Stimulated activated CD8-positive, alpha-beta memory T cell treated with anti-CD3 and anti-CD28 coated beads, Interleukin-7, amount 100 ng/mL, for 4 hours (primary cell): Measurements from ENCODE around the gene GAB2.
"Not testable (repeated sequence)": the region's sequence is repeated elsewhere in the genome, so short reads cannot be mapped to it uniquely, and the experiment has no call there.

Experiments used
- DNase-seq, 2 donors: peaks; one replicate each; pipeline ENCODE4 v3.0.0-alpha.2; 2020; ENCODE audit warnings: low read depth in 2 of 2

The GAB2 gene

GRCh38 chr11:78277314-78277994, 140.2 kb downstream of the GAB2 start:
- no peak for DNase-seq

DNA sequence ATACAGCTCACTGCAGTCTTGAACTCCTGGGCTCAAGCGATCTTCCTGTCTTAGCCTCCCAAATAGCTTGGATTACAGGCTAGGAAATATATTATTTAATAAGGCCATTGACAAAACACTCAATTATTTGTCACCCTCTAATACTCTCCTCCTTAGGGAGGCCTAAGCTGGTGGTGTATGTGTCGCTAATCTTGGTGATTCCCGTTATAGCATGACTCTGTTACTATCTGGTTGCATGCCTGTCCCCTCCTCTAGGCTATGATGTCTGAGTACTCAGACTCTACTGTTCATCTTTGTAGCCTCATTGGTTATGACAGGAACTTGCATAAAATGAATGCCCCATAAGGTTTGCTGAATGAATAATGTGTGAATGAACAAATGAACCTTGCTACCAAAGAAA, 141.3 kb downstream of the GAB2 start:
- no peak for DNase-seq

GRCh38 chr11:78274739-78275138, 142.9 kb downstream of the GAB2 start:
- DNase-seq, result no peak

DNA sequence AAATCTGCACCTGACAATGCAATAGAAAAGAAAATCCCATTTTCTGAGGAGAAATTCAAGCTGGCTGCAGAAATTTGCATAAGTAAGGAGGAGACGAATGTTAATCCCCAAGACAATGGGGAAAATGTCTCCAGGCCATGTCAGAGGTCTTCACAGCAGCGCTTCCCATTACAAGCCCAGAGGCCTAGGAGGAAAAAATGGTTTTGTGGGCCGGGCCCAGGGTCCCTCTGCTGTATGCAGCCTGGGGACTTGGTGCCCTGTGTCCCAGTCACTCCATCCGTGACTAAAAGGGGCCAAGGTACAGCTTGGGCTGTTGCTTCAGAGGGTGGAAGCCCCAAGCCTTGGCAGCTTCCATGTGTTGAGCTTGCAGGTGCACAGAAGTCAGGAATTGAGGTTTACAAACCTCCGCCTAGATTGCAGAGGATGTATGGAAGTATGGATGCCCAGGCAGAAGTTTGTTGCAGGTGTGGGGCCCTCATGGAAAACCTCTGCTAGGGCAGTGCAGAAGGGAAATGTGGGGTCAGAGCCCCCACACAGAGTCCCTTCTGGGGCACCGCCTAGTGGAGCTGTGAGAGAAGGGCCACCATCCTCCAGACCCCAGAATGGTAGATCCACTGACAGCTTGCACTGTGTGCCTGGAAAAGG, 144.9 kb downstream of the GAB2 start:
- not testable (repeated sequence) for DNase-seq

DNA sequence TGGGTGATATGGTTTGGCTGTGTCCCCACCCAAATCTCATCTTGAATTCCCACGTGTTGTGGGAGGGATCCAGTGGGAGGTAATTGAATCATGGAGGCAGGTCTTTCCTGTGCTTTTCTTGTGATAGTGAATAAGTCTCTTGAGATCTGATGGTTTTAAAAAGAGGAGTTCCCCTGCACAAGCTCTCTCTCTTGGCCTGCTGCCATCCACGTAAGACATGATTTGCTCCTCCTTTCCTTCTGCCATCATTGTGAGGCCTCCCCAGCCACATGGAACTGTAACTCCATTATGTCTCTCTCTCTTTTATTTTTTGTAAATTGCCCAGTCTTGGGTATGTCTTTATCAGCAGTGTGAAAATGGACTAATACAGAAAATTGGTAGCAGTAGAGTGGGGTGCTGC, 145.8 kb downstream of the GAB2 start:
- not testable (repeated sequence) for DNase-seq

GRCh38 chr11:78270971-78271370, 146.6 kb downstream of the GAB2 start:
- no peak for DNase-seq

DNA sequence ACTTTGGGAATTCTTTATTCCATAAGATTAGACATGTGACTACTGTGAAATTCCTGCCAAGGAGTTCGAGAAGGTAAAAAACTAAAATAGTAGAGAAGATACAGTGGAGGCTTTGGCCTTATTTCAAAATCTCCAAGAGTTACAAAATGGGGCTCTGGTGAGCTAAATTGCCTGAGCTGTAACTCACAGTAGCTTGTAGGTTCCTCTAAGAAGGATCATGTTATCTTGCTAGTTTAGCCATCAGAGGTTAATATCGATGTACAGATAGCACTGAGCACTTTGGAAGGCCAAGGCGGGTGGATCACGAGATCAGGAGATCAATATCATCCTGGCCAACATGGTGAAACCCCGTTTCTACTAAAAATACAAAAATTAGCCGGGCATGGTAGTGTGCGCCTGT, 147.8 kb downstream of the GAB2 start:
- DNase-seq, result no peak

DNA sequence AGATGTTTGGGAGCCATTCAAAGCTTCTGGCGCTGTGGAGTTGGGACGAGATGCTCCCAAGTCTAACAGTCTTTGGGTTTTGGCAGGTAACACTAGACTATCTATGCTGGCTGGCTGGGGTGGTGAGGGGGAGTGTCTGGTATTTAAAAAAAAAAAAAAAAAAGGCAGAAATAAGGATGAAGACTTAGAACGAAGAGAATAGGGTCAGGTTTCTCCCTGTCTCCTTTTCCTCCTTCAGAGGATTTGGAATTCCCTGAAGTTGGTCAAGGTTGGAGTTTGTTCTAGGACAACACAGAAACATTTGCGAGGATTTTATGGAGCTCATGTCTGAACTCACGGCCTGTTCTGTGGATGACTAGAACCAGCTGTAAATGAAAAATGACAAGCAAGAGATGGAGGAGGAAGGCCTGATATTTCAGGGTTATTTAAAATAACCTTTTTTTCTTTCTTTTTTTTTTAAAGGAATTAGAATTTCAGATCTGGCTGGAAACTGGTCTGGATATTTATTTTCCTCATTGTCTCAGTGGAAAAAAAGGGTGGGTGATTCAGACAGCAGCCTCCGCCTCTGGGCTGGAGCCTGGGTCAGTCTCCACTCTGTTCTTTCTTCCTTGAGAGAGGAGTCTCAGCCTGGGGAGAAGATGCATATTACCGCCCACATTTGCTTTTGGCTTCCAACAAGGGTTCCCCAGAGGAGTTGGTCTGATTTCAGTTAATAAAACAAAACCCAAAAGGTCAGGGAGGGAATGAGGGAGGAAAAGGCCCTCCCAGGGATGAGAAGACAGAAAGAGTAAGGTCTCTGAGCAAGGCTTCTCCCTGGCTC, 148.8 kb downstream of the GAB2 start:
- DNase-seq, result no peak

- no peak for DNase-seq
Measured at GRCh38 chr11:78266451-78266850, 151.2 kb downstream of the GAB2 start.

GRCh38 chr11:78265326-78265725, 152.3 kb downstream of the GAB2 start:
- DNase-seq, result no peak

DNA sequence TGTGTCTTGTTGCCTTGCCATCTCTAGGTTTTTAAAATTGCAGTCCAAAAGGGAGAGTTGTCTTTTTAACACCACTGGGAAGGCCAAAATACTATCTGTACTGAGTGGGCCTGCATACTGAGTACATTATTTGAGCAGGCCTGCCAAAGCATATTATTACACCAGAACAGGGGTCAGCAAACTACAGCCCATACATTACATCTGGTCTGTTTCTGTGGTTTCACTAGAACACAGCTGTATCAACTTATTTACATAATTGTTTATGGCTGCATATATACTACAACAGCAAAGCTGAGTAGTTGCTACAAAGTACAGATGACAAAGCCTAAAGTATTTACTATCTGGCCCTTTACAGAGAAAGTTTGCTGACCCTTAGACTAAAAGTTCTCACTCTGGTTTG, 154.9 kb downstream of the GAB2 start:
- DNase-seq, result no peak

GRCh38 chr11:78262238-78262637, 155.4 kb downstream of the GAB2 start:
- DNase-seq, result no peak

GRCh38 chr11:78261828-78262227, 155.8 kb downstream of the GAB2 start:
- no peak for DNase-seq

GRCh38 chr11:78261367-78261766, 156.3 kb downstream of the GAB2 start:
- no peak for DNase-seq

- DNase-seq, result no peak
Measured at GRCh38 chr11:78259777-78260487, 157.7 kb downstream of the GAB2 start.

GRCh38 chr11:78257654-78258053, 160.0 kb downstream of the GAB2 start:
- no peak for DNase-seq

- DNase-seq, result no peak
Measured at GRCh38 chr11:78256962-78257361, 160.7 kb downstream of the GAB2 start.

GRCh38 chr11:78255919-78256318, 161.7 kb downstream of the GAB2 start:
- no peak for DNase-seq

DNA sequence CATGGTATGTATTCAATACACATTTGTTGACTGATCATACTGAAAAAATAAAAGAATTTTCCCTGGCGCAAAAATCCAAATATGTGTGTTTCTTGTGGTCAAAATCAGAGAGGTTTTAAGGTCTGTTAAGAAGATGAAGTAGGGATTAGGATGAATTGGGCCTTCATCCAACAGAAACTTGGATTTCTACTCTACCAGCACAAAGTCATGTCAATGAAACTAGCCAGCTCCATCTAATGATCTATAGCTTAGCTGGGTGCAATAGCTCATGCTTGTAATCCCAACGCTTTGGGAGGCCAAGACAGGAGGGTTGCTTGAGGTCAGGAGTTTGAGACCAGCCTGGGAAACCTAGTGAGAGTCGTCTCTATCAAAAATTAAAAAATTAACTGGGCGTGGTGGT, 163.4 kb downstream of the GAB2 start:
- DNase-seq, result no peak

GRCh38 chr11:78253797-78254196, 163.8 kb downstream of the GAB2 start:
- DNase-seq, result no peak

DNA sequence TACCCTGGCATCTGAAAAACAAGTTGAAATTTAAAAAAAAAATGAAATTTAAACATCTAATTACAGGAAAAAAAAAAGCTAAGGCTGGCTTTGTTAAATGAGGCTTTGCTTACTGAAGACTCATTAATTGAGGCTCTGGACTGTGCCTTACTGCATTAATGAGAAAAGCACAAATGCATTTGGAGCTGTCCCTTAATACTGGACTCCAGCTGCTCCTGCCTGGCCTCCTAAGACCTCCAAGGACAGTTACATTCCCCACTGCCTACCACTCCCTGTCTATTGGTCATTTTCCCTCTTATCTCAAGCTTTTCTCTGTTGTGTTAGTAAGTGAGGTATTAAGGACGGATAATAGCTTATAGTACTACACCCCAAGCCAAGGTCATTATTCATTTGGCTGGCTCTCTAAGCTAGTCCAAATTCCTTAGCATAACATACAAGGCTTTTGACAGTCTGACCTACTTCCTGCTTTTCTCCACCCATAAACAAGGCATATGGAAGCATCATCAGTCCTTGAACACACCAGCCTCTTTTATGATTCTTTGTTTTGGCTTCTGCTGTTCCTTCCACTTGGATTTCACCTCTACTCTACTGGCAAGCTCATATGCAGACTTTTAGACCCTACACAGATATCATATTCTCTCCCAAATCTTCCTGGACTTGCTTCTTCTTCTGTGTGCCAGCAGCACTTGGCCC, 166.4 kb downstream of the GAB2 start:
- DNase-seq, result no peak

- DNase-seq, result no peak
Measured at GRCh38 chr11:78250099-78250498, 167.5 kb downstream of the GAB2 start.
